Hepatocyte (in vitro differentiated cells): ENCODE results near the gene AXIN1.

ENCODE experiments used
- EZH2phosphoT487 ChIP-seq: fragments of 200-600 bp; sonication (generic); IDR thresholded peaks from one replicate; pipeline ENCODE4 v1.6.1; 2018; ENCODE audit warnings: antibody characterized with exemption, mild to moderate bottlenecking, low read depth, moderate library complexity; ENCODE audit not compliant: unreplicated experiment, severe bottlenecking
- TF ChIP-seq, protein P1 (sequence below): fragments of 200-600 bp; sonication (generic); IDR thresholded peaks from 2 replicates; pipeline ENCODE4 v1.5.1; 2016; ENCODE audit warnings: antibody characterized with exemption, mild to moderate bottlenecking; ENCODE audit not compliant: poor library complexity

DNA sequence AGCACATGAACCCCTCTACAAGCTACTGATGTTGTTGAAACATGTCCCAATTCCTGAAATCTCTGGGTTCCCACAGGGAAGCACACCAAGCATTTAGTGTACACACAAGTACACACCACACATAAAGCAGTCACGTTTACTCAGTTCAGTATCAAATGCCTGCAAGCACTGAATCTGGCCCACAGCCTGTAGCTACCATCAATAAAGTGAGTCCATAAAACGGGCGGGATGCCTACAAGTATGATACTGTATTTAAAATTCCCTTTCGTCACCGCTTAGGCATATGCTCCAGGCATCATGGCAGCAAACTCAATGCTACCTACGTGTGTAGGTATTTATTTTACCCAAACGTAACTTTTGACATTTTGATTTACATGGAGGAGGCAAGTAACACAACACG, 2.3 kb downstream of the AXIN1 start:
- TF ChIP-seq, protein P1, sequence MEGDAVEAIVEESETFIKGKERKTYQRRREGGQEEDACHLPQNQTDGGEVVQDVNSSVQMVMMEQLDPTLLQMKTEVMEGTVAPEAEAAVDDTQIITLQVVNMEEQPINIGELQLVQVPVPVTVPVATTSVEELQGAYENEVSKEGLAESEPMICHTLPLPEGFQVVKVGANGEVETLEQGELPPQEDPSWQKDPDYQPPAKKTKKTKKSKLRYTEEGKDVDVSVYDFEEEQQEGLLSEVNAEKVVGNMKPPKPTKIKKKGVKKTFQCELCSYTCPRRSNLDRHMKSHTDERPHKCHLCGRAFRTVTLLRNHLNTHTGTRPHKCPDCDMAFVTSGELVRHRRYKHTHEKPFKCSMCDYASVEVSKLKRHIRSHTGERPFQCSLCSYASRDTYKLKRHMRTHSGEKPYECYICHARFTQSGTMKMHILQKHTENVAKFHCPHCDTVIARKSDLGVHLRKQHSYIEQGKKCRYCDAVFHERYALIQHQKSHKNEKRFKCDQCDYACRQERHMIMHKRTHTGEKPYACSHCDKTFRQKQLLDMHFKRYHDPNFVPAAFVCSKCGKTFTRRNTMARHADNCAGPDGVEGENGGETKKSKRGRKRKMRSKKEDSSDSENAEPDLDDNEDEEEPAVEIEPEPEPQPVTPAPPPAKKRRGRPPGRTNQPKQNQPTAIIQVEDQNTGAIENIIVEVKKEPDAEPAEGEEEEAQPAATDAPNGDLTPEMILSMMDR = no peak
- no peak for TF ChIP-seq EZH2phosphoT487
